SKM-1 treated with dmso at 0.1 percent for 144 hours (cell line): ENCODE results near the gene KLHL29.
"Not testable (repeated sequence)": the region's sequence is repeated elsewhere in the genome, so short reads cannot be mapped to it uniquely, and the experiment has no call there.

Source experiments
- DNase-seq: peaks from one replicate; lab custom pipeline; 2025; ENCODE audit not compliant: unreplicated experiment; lab: John Stamatoyannopoulos, UW

KLHL29 gene

DNA sequence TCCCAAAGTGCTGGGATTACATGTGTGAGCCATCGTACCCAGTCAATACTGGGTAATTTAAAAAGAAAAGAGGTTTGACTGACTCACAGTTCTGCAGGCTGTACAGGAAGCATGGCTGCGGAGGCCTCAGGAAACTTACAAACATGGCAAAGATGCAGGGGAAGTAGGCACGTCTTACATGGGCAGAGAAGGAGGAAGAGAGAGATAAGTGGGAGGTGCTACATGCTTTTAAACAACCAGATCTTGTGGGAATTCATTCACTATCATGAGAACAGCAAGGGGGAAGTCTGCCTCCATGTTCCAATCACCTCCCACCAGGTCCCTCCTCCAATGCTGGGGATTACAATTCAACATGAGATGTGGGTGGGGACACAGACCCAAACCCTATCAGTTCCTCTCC lies 349.4 kb downstream of the KLHL29 start:
- no peak for DNase-seq

- not testable (repeated sequence) for DNase-seq
Observed at GRCh38 chr2:23736783-23737182, 351.8 kb downstream of the KLHL29 start.

DNA sequence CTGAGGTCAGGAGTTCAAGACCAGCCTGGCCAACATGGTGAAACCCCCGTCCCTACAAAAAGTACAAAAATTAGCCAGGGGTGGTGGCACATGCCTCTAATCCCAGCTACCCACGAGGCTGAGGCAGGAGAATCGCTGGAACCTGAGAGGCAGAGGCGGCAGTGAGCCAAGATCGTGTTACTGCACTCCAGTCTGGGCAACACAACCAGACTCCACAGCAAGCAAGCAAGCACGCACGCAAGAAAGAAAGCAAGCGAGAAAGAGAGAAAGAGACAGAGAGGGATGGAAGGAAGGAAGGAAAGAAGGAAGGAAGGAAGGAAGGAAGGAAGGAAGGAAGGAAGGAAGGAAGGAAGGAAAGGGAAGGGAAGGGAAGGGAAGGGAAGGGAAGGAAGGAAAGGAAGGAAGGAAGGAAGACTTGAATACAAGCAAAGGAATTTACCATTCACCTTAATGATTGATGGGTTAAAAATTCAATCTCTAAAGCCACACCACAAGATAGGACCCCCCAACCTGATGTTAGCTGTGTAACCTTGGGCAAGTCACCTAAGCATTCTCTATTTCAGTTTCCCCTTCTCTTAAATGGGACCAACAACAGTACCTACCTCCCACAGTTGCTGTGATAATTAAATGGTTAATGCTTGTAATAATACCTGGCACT lies 360.2 kb downstream of the KLHL29 start:
- no peak for DNase-seq

DNA sequence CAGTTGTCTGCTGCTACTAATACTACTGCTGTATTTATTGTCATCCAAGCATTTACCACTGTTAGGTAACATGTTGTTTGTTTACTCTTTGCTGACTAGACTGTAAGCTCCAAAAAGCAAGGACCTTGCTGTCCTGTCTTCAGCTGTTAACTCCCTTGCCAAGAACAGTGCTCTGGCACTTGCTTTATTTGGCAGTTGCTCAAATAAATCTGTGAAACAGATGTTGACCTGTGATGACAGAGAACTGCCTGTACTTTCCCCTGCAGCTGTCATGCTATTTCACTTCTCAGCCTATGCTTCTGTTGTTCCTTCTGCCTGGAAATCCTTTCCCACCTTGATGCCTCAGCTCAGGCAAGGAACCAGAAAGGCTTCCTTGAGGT lies 360.7 kb downstream of the KLHL29 start:
- DNase-seq: no peak

DNA sequence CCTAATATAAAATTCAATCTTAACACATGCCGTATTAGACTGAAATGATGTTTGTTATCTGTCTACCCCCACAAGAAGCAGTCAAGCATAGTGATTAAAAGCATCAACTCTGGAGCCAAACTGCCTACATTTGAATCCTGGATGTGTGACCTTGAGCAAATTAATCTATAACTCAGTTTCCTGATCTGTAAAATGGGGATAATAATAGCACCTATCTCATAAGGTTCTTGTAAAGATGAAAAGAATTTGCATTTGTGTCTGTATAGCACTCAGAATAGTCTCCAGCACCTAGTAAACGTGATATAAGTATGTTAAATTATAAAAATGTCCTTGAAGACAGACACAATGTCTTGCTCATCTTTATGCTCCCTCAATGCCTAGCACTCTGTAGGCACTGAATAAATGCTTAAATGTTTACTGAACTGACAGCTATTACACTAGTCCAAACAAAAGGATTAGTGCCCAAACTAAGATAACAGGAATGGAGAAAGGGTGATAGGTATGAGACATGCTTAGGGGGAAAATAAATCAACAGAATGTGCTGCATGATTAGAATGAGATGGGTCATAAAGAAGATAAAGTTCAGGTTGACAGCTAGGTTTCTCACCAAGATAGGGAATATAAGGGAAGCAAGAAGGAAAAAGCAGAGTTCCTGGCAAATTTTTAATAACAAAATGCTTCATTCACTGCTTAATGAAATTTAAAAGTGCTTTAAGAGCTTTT lies 361.3 kb downstream of the KLHL29 start:
- DNase-seq: no peak

GRCh38 chr2:23751747-23752265 lies 366.8 kb downstream of the KLHL29 start:
- DNase-seq: no peak

GRCh38 chr2:23753291-23754010 lies 368.5 kb downstream of the KLHL29 start:
- DNase-seq: no peak

GRCh38 chr2:23754970-23755369 lies 370.0 kb downstream of the KLHL29 start:
- no peak for DNase-seq

GRCh38 chr2:23756593-23757292 lies 371.8 kb downstream of the KLHL29 start:
- no peak for DNase-seq

GRCh38 chr2:23757686-23758433 lies 372.9 kb downstream of the KLHL29 start:
- DNase-seq: no peak
